Left ventricle myocardium superior (tissue), 1 donor: ENCODE measurements around the gene FGFR4. TPM values are rescaled to one million over a fixed set of nuclear protein-coding genes. Genes with fewer than 3 reads are reported as not detected.

ENCODE experiments used
- total RNA-seq: library from RNA; stranded (reverse); fragmentation: NEBNext Ultra II Directional; extraction: Animal tissue kit (Norgen Biotek cat#: 25700); gene quantifications from one replicate; pipeline ENCODE4 v1.2.1, GENCODE V29; 2021
- donor health status: DM: no; HTN: yes; CAD: no; lungs with severe emphysema.

The FGFR4 gene
- total RNA-seq, 1 donor from 2014 or later, result 1.4 TPM

Other genes with a start within 250 kb of the FGFR4 start
- 3.7 TPM for gene HK3, start 187.6 kb upstream of the FGFR4 start, total RNA-seq
- 32.9 TPM for gene UIMC1, start 80.1 kb upstream of the FGFR4 start, total RNA-seq
- 8.3 TPM for gene ZNF346, start 64.2 kb upstream of the FGFR4 start, total RNA-seq
- 38.5 TPM for gene NSD1, start 46.9 kb downstream of the FGFR4 start, total RNA-seq
- gene RAB24, start 216.8 kb downstream of the FGFR4 start, total RNA-seq, result 21.6 TPM
- 35.2 TPM for gene PRELID1, start 216.9 kb downstream of the FGFR4 start, total RNA-seq
- 1.7 TPM for gene MXD3, start 225.0 kb downstream of the FGFR4 start, total RNA-seq